Activated T-cell treated with anti-CD3 and anti-CD28 coated beads, Interleukin-2, amount 50 U/mL, for 72 hours (primary cell): Measurements from ENCODE around the gene FREM1. TPM values are rescaled to one million over a fixed set of nuclear protein-coding genes. Genes with fewer than 3 reads are reported as not detected.
"Not testable (repeated sequence)": the region's sequence is repeated elsewhere in the genome, so short reads cannot be mapped to it uniquely, and the experiment has no call there.

Experiments used
- ATAC-seq, 2 donors: fragments of 150-1000 bp; cut with Tn5 transposase; replicated peaks in 1 of 2; 2 replicates each; pipeline ENCODE4 v1.10.0; 2021; ENCODE audit warnings: moderate library complexity in 2 of 2, mild to moderate bottlenecking in 1 of 2
- DNase-seq, 2 donors: peaks; one replicate each; pipeline ENCODE4 v3.0.0; 2021 to 2022; ENCODE audit warnings: mixed read lengths in 1 of 2
- H3K27ac Mint-ChIP-seq: one replicate; pipeline ENCODE4 v1.8.0; 2022; ENCODE audit warnings: mild to moderate bottlenecking, moderate library complexity, mixed read lengths
- H3K27me3 Mint-ChIP-seq: one replicate; pipeline ENCODE4 v1.8.0; 2022; ENCODE audit warnings: low read depth, mixed read lengths
- H3K36me3 Mint-ChIP-seq, 2 donors: one replicate each; pipeline ENCODE4 v1.8.0; 2022; ENCODE audit warnings: mixed read lengths in 2 of 2, mild to moderate bottlenecking in 1 of 2; ENCODE audit not compliant: insufficient read depth in 2 of 2
- H3K4me1 Mint-ChIP-seq: one replicate; pipeline ENCODE4 v1.8.0; 2022; ENCODE audit warnings: low read depth, mixed read lengths
- H3K4me3 Mint-ChIP-seq, 2 donors: one replicate each; pipeline ENCODE4 v1.8.0; 2022; ENCODE audit warnings: mild to moderate bottlenecking in 2 of 2, mixed read lengths in 2 of 2, moderate library complexity in 2 of 2
- H3K9me3 Mint-ChIP-seq, 2 donors: one replicate each; pipeline ENCODE4 v1.8.0; 2022; ENCODE audit warnings: mixed read lengths in 2 of 2
- total RNA-seq, 2 donors: library from RNA; stranded (reverse); gene quantifications; one replicate each; pipeline ENCODE4 v1.2.3, GENCODE V29; 2022

Gene FREM1
- total RNA-seq, 2 donors from 2014 or later, result not detected

GRCh38 chr9:14932641-14933040, 22.4 kb upstream of the FREM1 start:
- no peak overlapping the region for H3K27ac Mint-ChIP-seq
- ATAC-seq (no peak), DNase-seq (no peak)
- no peaks in the 10 kb centered on the region for H3K36me3 Mint-ChIP-seq
- no peaks in the 10 kb centered on the region for H3K27me3 Mint-ChIP-seq
- no peaks in the 10 kb centered on the region for H3K9me3 Mint-ChIP-seq
- no peak overlapping the region for H3K4me3 Mint-ChIP-seq
- no peaks in the 10 kb centered on the region for H3K4me1 Mint-ChIP-seq

GRCh38 chr9:14932231-14932630, 22.0 kb upstream of the FREM1 start:
- H3K36me3 Mint-ChIP-seq, result no peaks in the 10 kb centered on the region
- no peak for ATAC-seq
- no peaks in the 10 kb centered on the region for H3K4me1 Mint-ChIP-seq
- no peak for DNase-seq
- H3K9me3 Mint-ChIP-seq, result no peaks in the 10 kb centered on the region
- H3K27me3 Mint-ChIP-seq, result no peaks in the 10 kb centered on the region
- H3K4me3 Mint-ChIP-seq, result no peak overlapping the region
- H3K27ac Mint-ChIP-seq, result no peak overlapping the region

GRCh38 chr9:14926941-14927624, 16.9 kb upstream of the FREM1 start:
- H3K36me3 Mint-ChIP-seq, result no peaks in the 10 kb centered on the region
- no peaks in the 10 kb centered on the region for H3K4me1 Mint-ChIP-seq
- ATAC-seq, result no peak

GRCh38 chr9:14924230-14925219, 14.3 kb upstream of the FREM1 start:
- Mint-ChIP-seq H3K9me3 (no peaks in the 10 kb centered on the region), H3K36me3 (no peaks in the 10 kb centered on the region), H3K27ac (no peak overlapping the region), H3K4me3 (no peak overlapping the region), H3K27me3 (no peaks in the 10 kb centered on the region), H3K4me1 (no peaks in the 10 kb centered on the region)
- no peak for DNase-seq
- ATAC-seq, result no peak

More at GRCh38 chr9:14926941-14927624, 16.9 kb upstream of the FREM1 start:
- no peaks in the 10 kb centered on the region for H3K9me3 Mint-ChIP-seq
- no peak overlapping the region for H3K27ac Mint-ChIP-seq
- DNase-seq, result no peak
- H3K27me3 Mint-ChIP-seq, result no peaks in the 10 kb centered on the region
- no peak overlapping the region for H3K4me3 Mint-ChIP-seq

- H3K36me3 Mint-ChIP-seq, result no peaks in the 10 kb centered on the region
- no peaks in the 10 kb centered on the region for H3K4me1 Mint-ChIP-seq
- no peaks in the 10 kb centered on the region for H3K9me3 Mint-ChIP-seq
- DNase-seq, result no peak
- no peaks in the 10 kb centered on the region for H3K27me3 Mint-ChIP-seq
- no peak for ATAC-seq
- no peak overlapping the region for H3K27ac Mint-ChIP-seq
- H3K4me3 Mint-ChIP-seq, result no peak overlapping the region
Observed at GRCh38 chr9:14923701-14924100, 13.5 kb upstream of the FREM1 start.

GRCh38 chr9:14920805-14921204, 10.6 kb upstream of the FREM1 start:
- H3K4me3 Mint-ChIP-seq, H3K27ac Mint-ChIP-seq, H3K4me1 Mint-ChIP-seq, H3K36me3 Mint-ChIP-seq, ATAC-seq, H3K9me3 Mint-ChIP-seq, H3K27me3 Mint-ChIP-seq, DNase-seq: not testable (repeated sequence)

GRCh38 chr9:14913366-14913765, 3.1 kb upstream of the FREM1 start:
- no peak for DNase-seq
- no peaks in the 10 kb centered on the region for H3K4me1 Mint-ChIP-seq
- H3K27ac Mint-ChIP-seq, result no peak overlapping the region
- no peak overlapping the region for H3K4me3 Mint-ChIP-seq
- no peaks in the 10 kb centered on the region for H3K27me3 Mint-ChIP-seq
- no peaks in the 10 kb centered on the region for H3K9me3 Mint-ChIP-seq
- no peaks in the 10 kb centered on the region for H3K36me3 Mint-ChIP-seq
- no peak for ATAC-seq

GRCh38 chr9:14912859-14913258, 2.6 kb upstream of the FREM1 start:
- no peaks in the 10 kb centered on the region for H3K27me3 Mint-ChIP-seq
- no peaks in the 10 kb centered on the region for H3K36me3 Mint-ChIP-seq
- no peaks in the 10 kb centered on the region for H3K4me1 Mint-ChIP-seq
- no peak for ATAC-seq
- DNase-seq, result no peak
- no peak overlapping the region for H3K4me3 Mint-ChIP-seq
- H3K9me3 Mint-ChIP-seq, result no peaks in the 10 kb centered on the region
- H3K27ac Mint-ChIP-seq, result no peak overlapping the region

GRCh38 chr9:14911046-14911445, 818 bp upstream of the FREM1 start:
- ATAC-seq, result no peak
- Mint-ChIP-seq H3K36me3 (no peaks in the 10 kb centered on the region), H3K4me1 (no peaks in the 10 kb centered on the region)

GRCh38 chr9:14909601-14909960, 647 bp downstream of the FREM1 start:
- no peak overlapping the region for H3K27ac Mint-ChIP-seq
- no peaks in the 10 kb centered on the region for H3K9me3 Mint-ChIP-seq
- H3K4me3 Mint-ChIP-seq, result no peak overlapping the region
- ATAC-seq (no peak), DNase-seq (no peak)
- no peaks in the 10 kb centered on the region for H3K36me3 Mint-ChIP-seq
- no peaks in the 10 kb centered on the region for H3K4me1 Mint-ChIP-seq
- H3K27me3 Mint-ChIP-seq, result no peaks in the 10 kb centered on the region

More at GRCh38 chr9:14911046-14911445, 818 bp upstream of the FREM1 start:
- Mint-ChIP-seq H3K27ac (no peak overlapping the region), H3K9me3 (no peaks in the 10 kb centered on the region), H3K4me3 (no peak overlapping the region), H3K27me3 (no peaks in the 10 kb centered on the region)
- no peak for DNase-seq

- no peak overlapping the region for H3K27ac Mint-ChIP-seq
- DNase-seq (no peak), ATAC-seq (no peak)
- no peak overlapping the region for H3K4me3 Mint-ChIP-seq
- H3K4me1 Mint-ChIP-seq, result no peaks in the 10 kb centered on the region
- no peaks in the 10 kb centered on the region for H3K9me3 Mint-ChIP-seq
- H3K27me3 Mint-ChIP-seq, result no peaks in the 10 kb centered on the region
- H3K36me3 Mint-ChIP-seq, result no peaks in the 10 kb centered on the region
Observed at GRCh38 chr9:14909181-14909580, 1.0 kb downstream of the FREM1 start.

GRCh38 chr9:14908295-14909180, 1.7 kb downstream of the FREM1 start:
- no peaks in the 10 kb centered on the region for H3K9me3 Mint-ChIP-seq
- H3K4me1 Mint-ChIP-seq, result no peaks in the 10 kb centered on the region
- DNase-seq (no peak), ATAC-seq (no peak)
- no peaks in the 10 kb centered on the region for H3K36me3 Mint-ChIP-seq
- no peak overlapping the region for H3K4me3 Mint-ChIP-seq
- no peak overlapping the region for H3K27ac Mint-ChIP-seq
- H3K27me3 Mint-ChIP-seq, result no peaks in the 10 kb centered on the region

- Mint-ChIP-seq H3K9me3 (no peaks in the 10 kb centered on the region), H3K27me3 (no peaks in the 10 kb centered on the region), H3K4me1 (no peaks in the 10 kb centered on the region), H3K4me3 (no peak overlapping the region), H3K36me3 (no peaks in the 10 kb centered on the region), H3K27ac (no peak overlapping the region)
- no peak for DNase-seq
- ATAC-seq, result no peak
Observed at GRCh38 chr9:14907696-14908095, 2.5 kb downstream of the FREM1 start.
